K562 (cell line): Measurements from ENCODE around the gene ELP5. TPM values are rescaled to one million over a fixed set of nuclear protein-coding genes. Genes with fewer than 3 reads are reported as not detected.

Source experiments
- ATAC-seq: fragments of 200-7000 bp; cut with Tn5 transposase; 3 replicates; pipeline ENCODE4 v1.9.1; 2020; ENCODE audit warnings: moderate library complexity
- BruUV-seq: library from RNA; stranded (reverse); fragments of 400-500 nt; replicated peaks from 2 replicates; lab custom pipeline; 2021; lab: Mats Ljungman, UMichigan
- CTCF ChIA-PET: fragments of 300-600 bp; formaldehyde crosslinking; extraction: SDS; loops from one replicate; lab custom pipeline; 2021; ENCODE audit warnings: low intra/inter-chr PET ratio; lab: Yijun Ruan, JAX
- POLR2A ChIA-PET: fragments of 300-600, 350-650 bp; sonication (Branson Sonifier 250); formaldehyde crosslinking; extraction: SDS; loops from one replicate; lab custom pipeline; 2021; ENCODE audit warnings: antibody characterized with exemption, inconsistent platforms; lab: Yijun Ruan, JAX
- DNase-seq, 4 experiments: peaks; one replicate each; pipeline versions ENCODE4 v3.0.0 to v3.0.0-alpha.2; 2011 to 2018; ENCODE audit warnings: low spot score in 3 of 4, mixed read lengths in 3 of 4; ENCODE audit errors: extremely low read depth in 1 of 4
- FAIRE-seq: peaks from 2 replicates; lab custom pipeline; 2011; peaks lifted over from hg19 to GRCh38; lab: Jason Lieb, UNC
- H2AFZ ChIP-seq: 2 replicates; pipeline ENCODE4 v1.6.0; 2011; ENCODE audit warnings: low read depth, low read length, control low read depth, inconsistent platforms
- H3K27ac ChIP-seq: fragments of 200-600 bp; 3 replicates; pipeline ENCODE4 v1.8.0; 2011; ENCODE audit warnings: low read depth, mild to moderate bottlenecking, control low read depth, inconsistent platforms, low read length, moderate library complexity, mixed read lengths; ENCODE audit errors: extremely low read depth
- H3K27me3 ChIP-seq, 2 experiments: fragments of 300-600 bp in 1 of 2; 2 replicates in 1 of 2; 3 replicates in 1 of 2; pipeline versions ENCODE4 v1.6.0 to v1.8.0; 2011; ENCODE audit warnings: inconsistent platforms in 2 of 2, low read length in 2 of 2, mild to moderate bottlenecking in 1 of 2, mixed read lengths in 1 of 2, moderate library complexity in 1 of 2; ENCODE audit not compliant: control insufficient read depth in 2 of 2, insufficient read depth in 2 of 2
- H3K36me3 ChIP-seq: fragments of 300-600 bp; 3 replicates; pipeline ENCODE4 v1.8.0; 2011; ENCODE audit warnings: mild to moderate bottlenecking, low read length, inconsistent platforms; ENCODE audit not compliant: control insufficient read depth, insufficient read depth
- H3K4me1 ChIP-seq, 2 experiments: fragments of 200-600 bp in 1 of 2; replicated peaks in 1 of 2; 2 replicates in 1 of 2; 3 replicates in 1 of 2; pipeline versions ENCODE4 v1.5.1 to v1.8.0; 2011; ENCODE audit warnings: inconsistent platforms in 2 of 2, low read length in 2 of 2, mild to moderate bottlenecking in 1 of 2, mixed read lengths in 1 of 2, moderate library complexity in 1 of 2; ENCODE audit not compliant: control insufficient read depth in 2 of 2, insufficient read depth in 2 of 2
- H3K4me2 ChIP-seq: 2 replicates; pipeline ENCODE4 v1.6.1; 2011; ENCODE audit warnings: low read length, control low read depth, inconsistent platforms, mixed read lengths; ENCODE audit not compliant: insufficient read depth
- H3K4me3 ChIP-seq: fragments of 200-600 bp; sonication (generic), shearing (Covaris generic); 2 replicates; pipeline ENCODE4 v1.5.1; 2016; ENCODE audit warnings: control low read depth, inconsistent platforms
- H3K79me2 ChIP-seq: fragments of 200-600 bp; 3 replicates; pipeline ENCODE4 v1.8.0; 2011; ENCODE audit warnings: low read length, inconsistent platforms; ENCODE audit not compliant: control insufficient read depth, insufficient read depth
- H3K9ac ChIP-seq, 2 experiments: 2 replicates each; pipeline versions ENCODE4 v1.6.0 to v1.6.1; 2011; ENCODE audit warnings: low read depth in 2 of 2, low read length in 2 of 2, control low read depth in 1 of 2, inconsistent platforms in 1 of 2, mild to moderate bottlenecking in 1 of 2, mixed read lengths in 1 of 2; ENCODE audit not compliant: insufficient read depth in 1 of 2
- H3K9me1 ChIP-seq: one replicate; pipeline ENCODE4 v1.6.0; 2011; ENCODE audit warnings: inconsistent platforms, mild to moderate bottlenecking, low read length, moderate library complexity; ENCODE audit not compliant: control insufficient read depth, insufficient read depth
- H3K9me3 ChIP-seq: replicated peaks from 2 replicates; pipeline ENCODE4 v1.5.1; 2011; ENCODE audit warnings: low read depth, low read length, inconsistent platforms; ENCODE audit not compliant: control insufficient read depth, insufficient read depth
- H4K20me1 ChIP-seq: replicated peaks from 2 replicates; pipeline ENCODE4 v1.6.1; 2011; ENCODE audit warnings: low read length, inconsistent platforms, mixed read lengths; ENCODE audit not compliant: control insufficient read depth, insufficient read depth
- CEBPB ChIP-seq: fragments of 450-650 bp; IDR thresholded peaks from 2 replicates; pipeline ENCODE4 v1.6.1; 2016; ENCODE audit warnings: missing genetic modification characterization, missing compliant biosample characterization
- ESRRB ChIP-seq: fragments of 250-450 bp; sonication (Bioruptor Pico); IDR thresholded peaks from 2 replicates; pipeline ENCODE4 v1.5.0; 2020; ENCODE audit warnings: mild to moderate bottlenecking, moderate library complexity, borderline replicate concordance
- EWSR1 ChIP-seq: fragments of 450-650 bp; IDR thresholded peaks from 2 replicates; pipeline ENCODE4 v1.6.1; 2018; ENCODE audit warnings: borderline replicate concordance, mild to moderate bottlenecking, low read depth, moderate library complexity; ENCODE audit not compliant: partially characterized antibody
- KLF13 ChIP-seq: fragments of 450-650 bp; IDR thresholded peaks from 2 replicates; pipeline ENCODE4 v1.6.1; 2016; ENCODE audit warnings: missing genetic modification characterization, low read depth, mild to moderate bottlenecking, missing compliant biosample characterization, moderate library complexity, borderline replicate concordance
- MAFK ChIP-seq: IDR thresholded peaks from 2 replicates; pipeline ENCODE4 v1.6.1; 2011; ENCODE audit warnings: low read length, improper control_type of control experiment
- MCM5 ChIP-seq: fragments of 450-650 bp; IDR thresholded peaks from 2 replicates; pipeline ENCODE4 v1.6.1; 2016; ENCODE audit warnings: low read depth
- MEF2D ChIP-seq: conservative IDR thresholded peaks from 2 replicates; pipeline ENCODE4 v1.6.1; 2016; ENCODE audit warnings: low read depth, missing genetic modification characterization, missing compliant biosample characterization
- NFXL1 ChIP-seq: fragments of 450-650 bp; formaldehyde crosslinking; IDR thresholded peaks from 2 replicates; pipeline ENCODE4 v1.4.0; 2021; ENCODE audit warnings: mild to moderate bottlenecking
- POLR2G ChIP-seq: fragments of 200-400 bp; formaldehyde crosslinking; IDR thresholded peaks from 2 replicates; pipeline ENCODE4 v1.6.1; 2017; ENCODE audit warnings: low read depth, mild to moderate bottlenecking, antibody characterized with exemption, low read length, moderate library complexity
- PRDM10 ChIP-seq: fragments of 450-650 bp; IDR thresholded peaks from 2 replicates; pipeline ENCODE4 v1.6.1; 2018; ENCODE audit not compliant: partially characterized antibody
- RBFOX2 ChIP-seq: fragments of 200-400 bp; formaldehyde crosslinking; IDR thresholded peaks from 2 replicates; pipeline ENCODE4 v1.6.1; 2017; ENCODE audit warnings: low read depth, mild to moderate bottlenecking, low read length, moderate library complexity
- SRSF9 ChIP-seq: fragments of 200-400 bp; formaldehyde crosslinking; IDR thresholded peaks from 2 replicates; pipeline ENCODE4 v1.6.1; 2017; ENCODE audit warnings: low read depth, low read length, borderline replicate concordance
- ZFX ChIP-seq: sonication (generic); formaldehyde crosslinking; IDR thresholded peaks from 2 replicates; pipeline ENCODE4 v1.8.0; 2022; ENCODE audit warnings: mild to moderate bottlenecking, missing genetic modification reagents, moderate library complexity
- ZNF384 ChIP-seq: IDR thresholded peaks from 2 replicates; pipeline ENCODE4 v1.6.1; 2012; ENCODE audit warnings: low read depth, low read length, improper control_type of control experiment
- ZNF740 ChIP-seq, 3 experiments: fragments of 200-800 bp in 1 of 3; sonication (Bioruptor generic) in 1 of 3; sonication (generic) in 1 of 3; formaldehyde crosslinking in 1 of 3; IDR thresholded peaks; 2 replicates each; pipeline versions ENCODE4 v1.6.1 to v1.8.0; 2016 to 2022; ENCODE audit warnings: mild to moderate bottlenecking in 2 of 3, missing compliant biosample characterization in 2 of 3, missing genetic modification characterization in 2 of 3, missing genetic modification reagents in 1 of 3
- WGBS: fragments of 100-300 bp; shearing (Covaris generic); methylation state at CpG from one replicate; pipeline ENCODE4 v1.1.6; 2016; ENCODE audit warnings: low coverage, mixed read lengths; ENCODE audit not compliant: insufficient coverage; ENCODE audit errors: missing lambda C conversion rate; 5-methylcytosine and 5-hydroxymethylcytosine counted together
- in situ Hi-C: fragments of 300-500 bp; cut with MboI; formaldehyde crosslinking; loops from 4 replicates; pipeline ENCODE4 v1.15.0; 2018; ENCODE audit warnings: inconsistent platforms, mixed read lengths
- intact Hi-C: fragments of 100-400 bp; cut with micrococcal nuclease; formaldehyde crosslinking; loops from 2 replicates; pipeline ENCODE4 v1.14.2; 2022
- polyA plus RNA-seq, 8 experiments: library from polyadenylated mRNA; depleted of rRNA in 4 of 8; stranded (reverse) in 5 of 8; unstranded in 3 of 8; fragments of >200 nt; fragmentation: Nextera tagmentation in 2 of 8; fragmentation: Illumina TruSeq in 1 of 8; extraction: Ambion mirVana in 2 of 8; extraction: Trizol in 1 of 8; gene quantifications; 2 replicates each; pipeline versions ENCODE4 v1.2.1 to v1.2.3, GENCODE V29; 2011 to 2014; ENCODE audit warnings: inconsistent platforms in 1 of 8, missing spikeins in 1 of 8
- total RNA-seq, 7 experiments: library from RNA; depleted of rRNA in 6 of 7; stranded (reverse); fragments of >200 nt in 6 of 7; fragmentation: Illumina TruSeq in 2 of 7; extraction: Trizol in 2 of 7; gene quantifications; 2 replicates each; pipeline versions ENCODE4 v1.2.1 to v1.2.3, GENCODE V29; 2011 to 2021; ENCODE audit warnings: low replicate concordance in 1 of 7

Gene ELP5
- total and polyA plus RNA-seq, 9 of the 15 experiments (the other 6 are each of a cell fraction or from before 2014, with no cell fraction given) = 25.7 to 77.9 (median 52.9) TPM

GRCh38 chr17:7218166-7218565, 33.8 kb upstream of the ELP5 start:
- H2AFZ ChIP-seq = peak overlapping the region; percentile 94
- peaks cover 49% of the 10 kb centered on the region for H3K79me2 ChIP-seq
- H3K4me3 ChIP-seq = no peak overlapping the region
- H3K9me3 ChIP-seq = no peaks in the 10 kb centered on the region
- 59% methylated on average over 3 of the region's 6 CpGs for WGBS
- intact Hi-C loops (no loop called here), in situ Hi-C loops (no loop called here)
- ATAC-seq (no peak), DNase-seq (no peak), FAIRE-seq (no peak)
- H4K20me1 ChIP-seq = peaks cover 6% of the 10 kb centered on the region
- ChIA-PET CTCF (no interaction called here), POLR2A (interaction anchor here (0.6 kb wide), 2 partner anchors 159 to 180 kb away, joined by 3 to 4 read pairs; no protein-coding TSS in a partner anchor)
- no peaks in the 10 kb centered on the region for H3K27me3 ChIP-seq
- H3K9ac ChIP-seq = peak overlapping the region; percentile 30 to 99; a peak in 3 of 4 replicates
- peak overlapping the region; percentile 60 for H3K4me2 ChIP-seq
- H3K27ac ChIP-seq = peak overlapping the region; percentile 90; the same call in 2 of the 3 replicates
- H3K36me3 ChIP-seq = peaks cover 28% of the 10 kb centered on the region; the same call in 2 of the 3 replicates
- BruUV-seq = no TSS peak
- peaks cover 40 to 58% of the 10 kb centered on the region in 2 experiments for H3K4me1 ChIP-seq
- TF ChIP-seq NFXL1 (CRISPR knock-in tag) (no peak), ZNF384 (no peak), ZNF740 (CRISPR knock-in tag; IDR thresholded peaks at IDR 0.05) (peak; percentile 31; the same call in 1 of the 2 replicates), ZNF740 (tag; IDR thresholded peaks at IDR 0.05) (no peak), RBFOX2 (peak; percentile 34; the same call in 1 of the 2 replicates), MCM5 (no peak), ESRRB (CRISPR knock-in tag) (no peak), PRDM10 (no peak), SRSF9 (no peak), EWSR1 (no peak), MEF2D (tag) (no peak), ZFX (CRISPR knock-in tag) (peak; percentile 9; the same call in 1 of the 2 replicates), KLF13 (tag) (no peak), CEBPB (tag) (no peak), POLR2G (peak; percentile 43), MAFK (no peak)
- H3K9me1 ChIP-seq = peaks cover 6% of the 10 kb centered on the region
